Keratinocyte (primary cell): Measurements from ENCODE around the gene RNU6-1. TPM values are rescaled to one million over a fixed set of nuclear protein-coding genes. Genes with fewer than 3 reads are reported as not detected.

Experiments
- DNase-seq: peaks from one replicate; pipeline ENCODE4 v3.0.0-alpha.2; 2011; ENCODE audit warnings: low read depth, missing footprints, low spot score
- FAIRE-seq: peaks from 2 replicates; lab custom pipeline; 2011; peaks lifted over from hg19 to GRCh38; lab: Jason Lieb, UNC
- H2AFZ ChIP-seq: 2 replicates; pipeline ENCODE4 v1.6.0; 2012; ENCODE audit warnings: low read length, control low read depth, inconsistent platforms; ENCODE audit not compliant: control insufficient read depth
- H3K27ac ChIP-seq: 2 replicates; pipeline ENCODE4 v1.5.1; 2011; ENCODE audit warnings: low read length; ENCODE audit not compliant: control insufficient read depth, insufficient read depth
- H3K27me3 ChIP-seq: 3 replicates; pipeline ENCODE4 v1.6.0; 2011; ENCODE audit warnings: low read length; ENCODE audit not compliant: control insufficient read depth, insufficient read depth; ENCODE audit errors: extremely low read depth
- H3K36me3 ChIP-seq, 2 experiments: 2 replicates in 1 of 2; 3 replicates in 1 of 2; pipeline ENCODE4 v1.5.1; 2011; ENCODE audit warnings: low read length in 2 of 2, mild to moderate bottlenecking in 1 of 2; ENCODE audit not compliant: control insufficient read depth in 2 of 2, insufficient read depth in 2 of 2; ENCODE audit errors: extremely low read depth in 1 of 2
- H3K4me1 ChIP-seq: 3 replicates; pipeline ENCODE4 v1.5.1; 2011; ENCODE audit warnings: low read length; ENCODE audit not compliant: control insufficient read depth, insufficient read depth; ENCODE audit errors: extremely low read depth
- H3K4me2 ChIP-seq: 3 replicates; pipeline ENCODE4 v1.6.0; 2011; ENCODE audit warnings: low read depth, low read length; ENCODE audit not compliant: control insufficient read depth, insufficient read depth; ENCODE audit errors: extremely low read depth
- H3K4me3 ChIP-seq, 3 experiments: fragments of 200-600 bp in 1 of 3; sonication (generic) in 1 of 3; 2 replicates in 2 of 3; 3 replicates in 1 of 3; pipeline ENCODE4 v1.5.1; 2011 to 2016; ENCODE audit warnings: low read length in 3 of 3, mild to moderate bottlenecking in 3 of 3, control low read depth in 2 of 3, inconsistent platforms in 1 of 3, low read depth in 1 of 3, mixed read lengths in 1 of 3, mixed run types in 1 of 3, moderate library complexity in 1 of 3; ENCODE audit not compliant: control insufficient read depth in 2 of 3, insufficient read depth in 2 of 3; ENCODE audit errors: extremely low read depth in 1 of 3
- H3K79me2 ChIP-seq: 2 replicates; pipeline ENCODE4 v1.6.0; 2012; ENCODE audit warnings: low read length; ENCODE audit not compliant: control insufficient read depth, insufficient read depth
- H3K9ac ChIP-seq: 3 replicates; pipeline ENCODE4 v1.6.0; 2011; ENCODE audit warnings: low read length; ENCODE audit not compliant: control insufficient read depth, insufficient read depth; ENCODE audit errors: extremely low read depth
- H3K9me1 ChIP-seq: 3 replicates; pipeline ENCODE4 v1.6.0; 2011; ENCODE audit warnings: low read length; ENCODE audit not compliant: control insufficient read depth, insufficient read depth; ENCODE audit errors: extremely low read depth
- H3K9me3 ChIP-seq: 2 replicates; pipeline ENCODE4 v1.5.1; 2012; ENCODE audit warnings: low read depth, low read length; ENCODE audit not compliant: control insufficient read depth
- H4K20me1 ChIP-seq: 3 replicates; pipeline ENCODE4 v1.6.0; 2011; ENCODE audit warnings: low read length; ENCODE audit not compliant: control insufficient read depth, insufficient read depth; ENCODE audit errors: extremely low read depth
- EZH2 ChIP-seq: IDR thresholded peaks from one replicate; pipeline ENCODE4 v1.6.1; 2012; ENCODE audit warnings: inconsistent platforms, mild to moderate bottlenecking, low read length, moderate library complexity
- dilution Hi-C: fragments of 300-500 bp; cut with MboI; formaldehyde crosslinking; loops from one replicate; pipeline ENCODE4 v1.7.0; 2020; ENCODE audit warnings: low sequenced_read_pairs; ENCODE audit not compliant: extremely low pct_ligation_motif_present
- polyA plus RNA-seq, 5 experiments: library from polyadenylated mRNA; depleted of rRNA in 3 of 5; stranded (reverse) in 3 of 5; stranded (forward) in 1 of 5; unstranded in 1 of 5; fragments of >200 nt; gene quantifications; 1 replicate in 1 of 5; 2 replicates in 3 of 5; 3 replicates in 1 of 5; pipeline versions ENCODE4 v1.2.1 to v1.2.3, GENCODE V29; 2011 to 2012; ENCODE audit warnings: missing spikeins in 2 of 5, low read depth in 1 of 5, low replicate concordance in 1 of 5
- TF ChIP-seq, protein P1 (sequence below), 3 experiments: IDR thresholded peaks in 1 of 3; conservative IDR thresholded peaks in 1 of 3; optimal IDR thresholded peaks in 1 of 3; 2 replicates in 2 of 3; 3 replicates in 1 of 3; pipeline versions ENCODE3 to v1.5.1; 2011; ENCODE audit warnings: low read length in 3 of 3, mild to moderate bottlenecking in 3 of 3, moderate library complexity in 2 of 3, control low read depth in 1 of 3, inconsistent platforms in 1 of 3; ENCODE audit not compliant: insufficient read depth in 2 of 3; ENCODE audit errors: extremely low read depth in 1 of 3

RNU6-1 gene
- polyA plus RNA-seq, 1 donor (not counting 4 experiments of a cell fraction or from before 2014, with no cell fraction given): not detected

DNA sequence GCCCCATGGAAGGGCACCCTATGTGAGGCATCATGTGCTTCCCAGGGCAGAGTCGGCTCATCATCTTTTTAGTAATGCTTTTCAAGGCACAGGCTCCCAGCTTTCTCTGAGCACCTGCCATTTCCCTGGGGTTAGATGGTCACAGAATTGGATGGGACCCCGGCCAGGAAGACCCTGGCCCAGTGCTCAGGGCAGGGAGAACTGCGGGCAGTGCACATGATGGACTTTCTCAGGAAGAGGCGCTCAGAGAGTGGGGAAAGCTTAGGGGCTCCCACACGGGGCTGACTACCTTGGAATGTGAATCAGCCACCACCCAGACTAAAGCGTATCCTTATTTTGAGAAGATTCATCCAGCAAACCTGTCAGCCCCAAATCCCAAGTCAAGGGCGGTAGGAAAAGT lies 31.0 kb downstream of the RNU6-1 start:
- no peaks in the 10 kb centered on the region for H3K79me2 ChIP-seq
- H3K27ac ChIP-seq: no peak overlapping the region
- H3K36me3 ChIP-seq: no peaks in the 10 kb centered on the region
- FAIRE-seq: no peak
- H3K9ac ChIP-seq: no peak overlapping the region
- TF ChIP-seq EZH2: no peak
- TF ChIP-seq, protein P1, sequence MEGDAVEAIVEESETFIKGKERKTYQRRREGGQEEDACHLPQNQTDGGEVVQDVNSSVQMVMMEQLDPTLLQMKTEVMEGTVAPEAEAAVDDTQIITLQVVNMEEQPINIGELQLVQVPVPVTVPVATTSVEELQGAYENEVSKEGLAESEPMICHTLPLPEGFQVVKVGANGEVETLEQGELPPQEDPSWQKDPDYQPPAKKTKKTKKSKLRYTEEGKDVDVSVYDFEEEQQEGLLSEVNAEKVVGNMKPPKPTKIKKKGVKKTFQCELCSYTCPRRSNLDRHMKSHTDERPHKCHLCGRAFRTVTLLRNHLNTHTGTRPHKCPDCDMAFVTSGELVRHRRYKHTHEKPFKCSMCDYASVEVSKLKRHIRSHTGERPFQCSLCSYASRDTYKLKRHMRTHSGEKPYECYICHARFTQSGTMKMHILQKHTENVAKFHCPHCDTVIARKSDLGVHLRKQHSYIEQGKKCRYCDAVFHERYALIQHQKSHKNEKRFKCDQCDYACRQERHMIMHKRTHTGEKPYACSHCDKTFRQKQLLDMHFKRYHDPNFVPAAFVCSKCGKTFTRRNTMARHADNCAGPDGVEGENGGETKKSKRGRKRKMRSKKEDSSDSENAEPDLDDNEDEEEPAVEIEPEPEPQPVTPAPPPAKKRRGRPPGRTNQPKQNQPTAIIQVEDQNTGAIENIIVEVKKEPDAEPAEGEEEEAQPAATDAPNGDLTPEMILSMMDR (optimal IDR thresholded peaks at IDR 0.05 in 1 of 3, IDR thresholded peaks at IDR 0.05 in 1 of 3, conservative IDR thresholded peaks at IDR 0.05 in 1 of 3; ENCODE audit: extremely low read depth in 1 of 3, insufficient read depth in 2 of 3, low read length in 3 of 3): no peak
- no peaks in the 10 kb centered on the region for H3K4me1 ChIP-seq
- H3K4me3 ChIP-seq: no peak overlapping the region
- H3K9me1 ChIP-seq: no peaks in the 10 kb centered on the region
- no peaks in the 10 kb centered on the region for H3K27me3 ChIP-seq
- dilution Hi-C loops: no loop called here
- H2AFZ ChIP-seq: no peak overlapping the region
- H3K4me2 ChIP-seq: no peak overlapping the region
- DNase-seq: no peak
- no peaks in the 10 kb centered on the region for H3K9me3 ChIP-seq
- no peaks in the 10 kb centered on the region for H4K20me1 ChIP-seq

DNA sequence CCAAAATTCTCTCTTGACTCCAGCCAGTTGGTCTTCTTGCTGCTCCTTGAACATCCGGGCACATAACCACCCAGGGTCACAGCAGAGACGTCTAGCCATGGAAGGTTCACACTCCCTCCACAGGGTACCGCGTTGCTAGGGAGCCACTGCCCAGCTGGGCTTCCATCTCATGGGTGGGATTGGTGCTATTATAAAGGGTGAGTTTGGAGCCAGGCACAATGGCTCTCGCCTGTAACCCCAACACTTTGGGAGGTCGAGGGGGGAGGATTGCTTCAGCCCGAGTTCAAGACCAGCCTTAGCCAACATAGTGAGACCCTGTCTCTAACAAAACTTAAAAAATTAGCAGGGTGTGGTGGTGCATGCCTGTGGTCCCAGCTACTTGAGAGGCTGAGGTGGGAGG lies 32.0 kb downstream of the RNU6-1 start:
- dilution Hi-C loops: no loop called here
- Histone ChIP-seq H3K9me1 (no peaks in the 10 kb centered on the region), H3K4me3 (no peak overlapping the region), H3K4me2 (no peak overlapping the region), H3K79me2 (no peaks in the 10 kb centered on the region), H3K27me3 (no peaks in the 10 kb centered on the region), H3K36me3 (no peaks in the 10 kb centered on the region), H4K20me1 (no peaks in the 10 kb centered on the region), H3K9ac (no peak overlapping the region), H3K9me3 (no peaks in the 10 kb centered on the region), H3K27ac (no peak overlapping the region), H3K4me1 (no peaks in the 10 kb centered on the region), H2AFZ (no peak overlapping the region)
- no peak for FAIRE-seq
- no peak for TF ChIP-seq EZH2
- TF ChIP-seq, protein P1 (optimal IDR thresholded peaks at IDR 0.05 in 1 of 3, IDR thresholded peaks at IDR 0.05 in 1 of 3, conservative IDR thresholded peaks at IDR 0.05 in 1 of 3; ENCODE audit: extremely low read depth in 1 of 3, insufficient read depth in 2 of 3, low read length in 3 of 3): no peak
- DNase-seq: no peak
